Astrocyte (in vitro differentiated cells and primary cell): Measurements from ENCODE around the gene PIGU.
"Not testable (repeated sequence)": the region's sequence is repeated elsewhere in the genome, so short reads cannot be mapped to it uniquely, and the experiment has no call there.

Experiments used
- CTCF ChIP-seq: IDR thresholded peaks from 2 replicates; pipeline ENCODE4 v1.5.1; 2011; ENCODE audit warnings: low read depth, mild to moderate bottlenecking, inconsistent platforms, low read length, moderate library complexity; ENCODE audit not compliant: insufficient read depth
- EZH2 ChIP-seq: IDR thresholded peaks from 2 replicates; pipeline ENCODE4 v1.6.1; 2012; ENCODE audit warnings: mild to moderate bottlenecking, low read length, inconsistent platforms; ENCODE audit not compliant: insufficient read depth

GRCh38 chr20:34719242-34720017, 42.5 kb upstream of the PIGU start:
- not testable (repeated sequence) for TF ChIP-seq CTCF, EZH2
